ENCODE measurements around the gene NUP37. TPM values are rescaled to one million over a fixed set of nuclear protein-coding genes. Genes with fewer than 3 reads are reported as not detected.

Gene NUP37
- total and polyA plus RNA-seq, 7 experiments from 2014 or later = 11.9 to 47.5 (median 20.7) TPM

DNA sequence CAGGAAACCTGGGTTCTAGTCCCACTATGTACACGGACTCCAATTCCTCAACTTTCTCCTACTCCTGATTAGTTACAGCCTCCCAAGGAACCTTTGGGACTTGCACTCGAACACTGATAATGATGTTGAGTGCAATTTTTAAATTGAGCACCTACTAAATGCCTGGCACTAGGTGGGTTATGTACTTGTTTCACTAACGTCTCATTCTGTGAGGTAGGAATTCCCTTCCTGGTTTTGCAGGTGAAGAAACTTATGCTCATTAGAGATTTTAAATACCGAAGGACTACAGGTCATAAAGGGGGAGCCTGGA lies 605 bp upstream of the NUP37 start:
- Histone ChIP-seq H3K9me3 (ENCODE audit: control insufficient read depth in 2 of 3, low read length in 3 of 3) (no peaks in the 10 kb centered on the region), H3K36me3 (ENCODE audit: control insufficient read depth in 2 of 3, insufficient read depth in 3 of 3, low read length in 3 of 3) (no peaks in the 10 kb centered on the region), H3K4me1 (ENCODE audit: control insufficient read depth in 2 of 2, insufficient read depth in 2 of 2, low read length in 2 of 2) (peaks cover 9 to 14% of the 10 kb centered on the region in 2 donors), H3K4me3 (ENCODE audit: low read length) (peak overlapping the region; percentile 93), H3K27ac (ENCODE audit: low read depth, low read length) (peak overlapping the region; percentile 91), H3K27me3 (ENCODE audit: control insufficient read depth in 2 of 2, insufficient read depth in 2 of 2, low read length in 2 of 2) (no peaks in the 10 kb centered on the region)
- intact Hi-C loops (cut with micrococcal nuclease) = loop anchor here (1.0 to 10.0 kb wide), 11 partner anchors 58 to 1920 kb away; partner anchors contain the start of genes ACTR6 (in 2 of the 2), DEPDC4 (in 1 of the 2), DRAM1 (in 1 of the 2) and GNPTAB (in 1 of the 2)
- Mint-ChIP-seq H3K4me3 (peak overlapping the region; percentile 88 to 98 (median 93)), H3K4me1 (peaks cover 14 to 49% (median 25%) of the 10 kb centered on the region in 7 donors), H3K36me3 (peaks cover 0 to 22% (median 9%) of the 10 kb centered on the region in 5 donors), H3K9me3 (no peaks in the 10 kb centered on the region), H3K27ac (peak overlapping the region; percentile 86 to 97 (median 92)), H3K27me3 (no peaks in the 10 kb centered on the region)
- DNase-seq = no peak
- ATAC-seq = no peak
- ChIA-PET CTCF (no interaction called here), POLR2A (interaction anchor here (1.5 to 2.6 kb wide), 2 partner anchors 20 to 59 kb away, joined by 4 to 10 read pairs; partner anchors contain the start of gene WASHC3)

DNA sequence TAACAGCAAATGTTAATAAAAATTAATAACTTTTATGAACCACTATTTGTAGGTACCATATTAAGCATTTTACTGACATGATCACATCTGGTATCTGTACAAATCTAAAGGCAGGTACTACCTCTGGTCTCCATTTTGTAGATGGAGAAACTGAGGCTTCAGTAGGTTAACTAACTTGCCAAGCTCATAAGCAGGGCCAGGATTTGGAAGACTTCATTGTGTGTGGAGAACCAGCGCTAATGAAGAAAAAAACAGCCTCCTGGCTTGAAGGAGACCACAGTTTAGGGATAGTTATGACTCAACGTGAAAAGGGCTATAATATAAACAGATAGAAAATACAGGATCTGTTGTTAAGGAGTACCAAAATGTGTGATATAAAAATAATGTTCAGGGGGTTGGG lies 1.0 kb downstream of the NUP37 start:
- no peaks in the 10 kb centered on the region for H3K9me3 ChIP-seq (ENCODE audit: control insufficient read depth in 2 of 3, low read length in 3 of 3)
- no peaks in the 10 kb centered on the region for H3K27me3 Mint-ChIP-seq
- peaks cover 0 to 23% (median 8%) of the 10 kb centered on the region in 5 donors for H3K36me3 Mint-ChIP-seq
- H3K4me1 Mint-ChIP-seq = peaks cover 14 to 47% (median 27%) of the 10 kb centered on the region in 7 donors
- H3K27ac ChIP-seq (ENCODE audit: low read depth, low read length) = peak overlapping the region; percentile 91
- intact Hi-C loops (cut with micrococcal nuclease) = loop anchor here in 1 of 2 donors (5.0 kb wide), 1 partner anchor 1977 kb away; the partner anchor contains the start of gene BLTP3B
- H3K4me1 ChIP-seq (ENCODE audit: control insufficient read depth in 2 of 2, insufficient read depth in 2 of 2, low read length in 2 of 2) = peaks cover 9 to 14% of the 10 kb centered on the region in 2 donors
- no peaks in the 10 kb centered on the region for H3K27me3 ChIP-seq (ENCODE audit: control insufficient read depth in 2 of 2, insufficient read depth in 2 of 2, low read length in 2 of 2)
- H3K4me3 Mint-ChIP-seq = peak overlapping the region; percentile 77 to 98 (median 93)
- H3K36me3 ChIP-seq (ENCODE audit: control insufficient read depth in 2 of 3, insufficient read depth in 3 of 3, low read length in 3 of 3) = no peaks in the 10 kb centered on the region
- no peaks in the 10 kb centered on the region for H3K9me3 Mint-ChIP-seq
- POLR2A ChIA-PET = interaction anchor here (1.0 to 2.6 kb wide), 2 partner anchors 57 to 61 kb away, joined by 3 to 16 read pairs; partner anchors contain the start of gene WASHC3
- ATAC-seq (no peak), DNase-seq (no peak)
- peak overlapping the region; percentile 93 for H3K4me3 ChIP-seq (ENCODE audit: low read length)
- peak overlapping the region in 7 of 9 donors; percentile 53 to 92 (median 76) for H3K27ac Mint-ChIP-seq
- CTCF ChIA-PET = no interaction called here

DNA sequence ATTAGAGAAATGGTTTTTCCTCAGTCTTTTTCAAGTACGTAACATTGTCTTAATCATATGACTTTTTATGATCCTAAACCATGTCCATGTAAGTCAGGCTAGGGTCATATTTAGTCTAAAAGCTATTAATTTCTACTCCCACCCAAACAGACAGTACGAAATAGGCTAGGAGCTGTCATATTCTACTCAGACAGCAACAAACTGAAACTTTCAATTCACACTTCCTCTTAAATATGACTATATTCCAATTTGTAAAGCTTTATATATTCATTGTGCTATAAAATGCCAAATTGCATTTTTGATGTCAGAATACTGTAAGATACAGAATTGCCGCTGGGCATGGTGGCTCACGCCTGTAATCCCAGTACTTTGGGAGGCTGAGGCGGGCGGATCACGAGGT lies 3.5 kb downstream of the NUP37 start:
- Histone ChIP-seq H3K4me1 (ENCODE audit: control insufficient read depth in 2 of 2, insufficient read depth in 2 of 2, low read length in 2 of 2) (peaks cover 9 to 14% of the 10 kb centered on the region in 2 donors), H3K9me3 (ENCODE audit: control insufficient read depth in 2 of 3, low read length in 3 of 3) (no peaks in the 10 kb centered on the region), H3K4me3 (ENCODE audit: low read length) (no peak overlapping the region), H3K27me3 (ENCODE audit: control insufficient read depth in 2 of 2, insufficient read depth in 2 of 2, low read length in 2 of 2) (no peaks in the 10 kb centered on the region), H3K27ac (ENCODE audit: low read depth, low read length) (no peak overlapping the region), H3K36me3 (ENCODE audit: control insufficient read depth in 2 of 3, insufficient read depth in 3 of 3, low read length in 3 of 3) (no peaks in the 10 kb centered on the region)
- Mint-ChIP-seq H3K27ac (no peak overlapping the region), H3K4me1 (peaks cover 13 to 35% (median 26%) of the 10 kb centered on the region in 7 donors), H3K9me3 (no peaks in the 10 kb centered on the region), H3K36me3 (peaks cover 3 to 28% (median 12%) of the 10 kb centered on the region in 5 donors), H3K4me3 (no peak overlapping the region), H3K27me3 (no peaks in the 10 kb centered on the region)
- ChIA-PET CTCF (no interaction called here), POLR2A (interaction anchor here (0.9 kb wide), 1 partner anchor 55 kb away, joined by 3 read pairs; the partner anchor contains the start of gene WASHC3)
- ATAC-seq (no peak), DNase-seq (no peak)
- intact Hi-C loops (cut with micrococcal nuclease) = loop anchor here in 1 of 2 donors (5.0 kb wide), 1 partner anchor 1974 kb away; the partner anchor contains the start of gene BLTP3B

DNA sequence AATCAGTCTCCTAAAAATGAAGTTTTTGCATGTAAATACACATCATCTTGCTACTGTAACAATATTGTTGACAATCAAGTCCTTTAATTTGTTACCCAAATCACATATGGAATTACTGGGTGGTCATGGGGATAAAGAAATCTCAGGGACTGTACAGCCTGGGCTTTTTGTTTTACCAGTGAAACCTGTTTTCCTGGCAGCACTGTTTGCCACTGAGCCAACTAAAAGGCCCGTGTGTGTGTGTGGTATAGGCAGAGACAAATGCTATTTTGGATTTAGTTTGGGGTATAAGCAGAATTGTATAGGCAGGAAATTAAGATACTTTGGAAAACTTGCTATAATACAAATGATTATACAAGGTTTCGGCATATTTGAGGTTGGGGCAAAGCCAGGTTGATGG lies 5.7 kb downstream of the NUP37 start:
- no peak overlapping the region for H3K27ac Mint-ChIP-seq
- H3K4me3 Mint-ChIP-seq = no peak overlapping the region
- CTCF ChIA-PET = no interaction called here
- H3K4me1 Mint-ChIP-seq = peaks cover 5 to 26% (median 20%) of the 10 kb centered on the region in 7 donors
- ATAC-seq (no peak), DNase-seq (no peak)
- no peaks in the 10 kb centered on the region for H3K9me3 Mint-ChIP-seq
- H3K36me3 Mint-ChIP-seq = peaks cover 12 to 49% (median 31%) of the 10 kb centered on the region in 5 donors
- Histone ChIP-seq H3K4me3 (ENCODE audit: low read length) (no peak overlapping the region), H3K4me1 (ENCODE audit: control insufficient read depth in 2 of 2, insufficient read depth in 2 of 2, low read length in 2 of 2) (peaks cover 0 to 5% of the 10 kb centered on the region in 2 donors), H3K36me3 (ENCODE audit: control insufficient read depth in 2 of 3, insufficient read depth in 3 of 3, low read length in 3 of 3) (peaks cover 0 to 10% (median 0%) of the 10 kb centered on the region in 3 experiments), H3K27ac (ENCODE audit: low read depth, low read length) (no peak overlapping the region), H3K27me3 (ENCODE audit: control insufficient read depth in 2 of 2, insufficient read depth in 2 of 2, low read length in 2 of 2) (no peaks in the 10 kb centered on the region), H3K9me3 (ENCODE audit: control insufficient read depth in 2 of 3, low read length in 3 of 3) (no peaks in the 10 kb centered on the region)
- no peaks in the 10 kb centered on the region for H3K27me3 Mint-ChIP-seq
- POLR2A ChIA-PET = no interaction called here
- intact Hi-C loops (cut with micrococcal nuclease) = no loop called here

DNA sequence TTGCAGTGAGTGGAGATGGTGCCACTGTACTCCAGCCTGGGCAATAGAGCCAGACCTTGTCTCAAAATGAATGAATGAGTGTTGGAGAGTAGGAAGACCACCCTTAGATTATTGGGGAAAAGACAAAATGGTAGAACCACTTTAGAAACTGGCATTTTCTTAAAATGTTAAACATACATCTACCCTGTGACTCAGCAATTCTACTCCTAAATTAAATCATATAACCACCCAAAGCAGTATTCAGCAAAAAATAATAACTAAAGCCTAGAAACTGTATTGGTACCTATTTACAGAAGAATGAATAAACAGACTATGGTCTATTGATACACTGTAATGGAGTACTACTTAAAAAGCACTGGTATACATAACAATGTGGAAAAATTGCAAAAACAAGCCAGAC lies 9.1 kb downstream of the NUP37 start:
- peaks cover 0 to 32% (median 14%) of the 10 kb centered on the region in 3 experiments for H3K36me3 ChIP-seq (ENCODE audit: control insufficient read depth in 2 of 3, insufficient read depth in 3 of 3, low read length in 3 of 3)
- H3K9me3 Mint-ChIP-seq = peaks cover 0 to 12% (median 0%) of the 10 kb centered on the region in 11 donors
- no peak overlapping the region for H3K27ac Mint-ChIP-seq
- intact Hi-C loops (cut with micrococcal nuclease) = no loop called here
- no peaks in the 10 kb centered on the region for H3K27me3 ChIP-seq (ENCODE audit: control insufficient read depth in 2 of 2, insufficient read depth in 2 of 2, low read length in 2 of 2)
- peaks cover 20 to 60% (median 59%) of the 10 kb centered on the region in 5 donors for H3K36me3 Mint-ChIP-seq
- peaks cover 8 to 15% (median 12%) of the 10 kb centered on the region in 7 donors for H3K4me1 Mint-ChIP-seq
- ChIA-PET POLR2A (interaction anchor here (0.7 kb wide), 1 partner anchor 10 kb away, joined by 3 read pairs; no protein-coding TSS in a partner anchor), CTCF (no interaction called here)
- no peak for DNase-seq
- no peak overlapping the region for H3K27ac ChIP-seq (ENCODE audit: low read depth, low read length)
- no peaks in the 10 kb centered on the region for H3K27me3 Mint-ChIP-seq
- H3K9me3 ChIP-seq (ENCODE audit: control insufficient read depth in 2 of 3, low read length in 3 of 3) = no peaks in the 10 kb centered on the region
- ATAC-seq = no peak
- no peak overlapping the region for H3K4me3 Mint-ChIP-seq
- no peak overlapping the region for H3K4me3 ChIP-seq (ENCODE audit: low read length)
- no peaks in the 10 kb centered on the region for H3K4me1 ChIP-seq (ENCODE audit: control insufficient read depth in 2 of 2, insufficient read depth in 2 of 2, low read length in 2 of 2)

DNA sequence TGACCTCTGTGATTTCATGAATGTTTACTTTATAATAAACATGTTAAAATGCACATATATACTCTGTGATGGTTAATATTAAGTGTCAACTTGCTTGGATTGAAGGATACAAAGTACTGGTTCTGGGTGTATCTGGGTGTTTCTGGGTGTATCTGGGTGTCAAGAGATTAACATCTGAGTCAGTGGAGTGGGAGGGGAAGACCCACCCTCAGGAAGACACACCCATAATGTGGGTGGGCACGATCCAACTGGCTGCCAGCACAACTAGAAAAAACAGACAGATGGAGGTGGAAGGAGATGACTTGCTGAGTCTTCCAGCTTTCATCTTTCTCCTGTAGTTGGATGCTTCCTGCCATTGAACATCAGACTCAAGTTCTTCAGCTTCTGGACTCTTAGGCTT lies 11.9 kb downstream of the NUP37 start:
- Mint-ChIP-seq H3K27ac (peak overlapping the region in 2 of 9 donors; percentile 17 to 68), H3K27me3 (no peaks in the 10 kb centered on the region), H3K36me3 (peaks cover 22 to 78% (median 78%) of the 10 kb centered on the region in 5 donors), H3K4me1 (peaks cover 4 to 11% (median 8%) of the 10 kb centered on the region in 7 donors), H3K4me3 (no peak overlapping the region), H3K9me3 (peaks cover 0 to 26% (median 0%) of the 10 kb centered on the region in 11 donors)
- intact Hi-C loops (cut with micrococcal nuclease) = no loop called here
- POLR2A ChIA-PET = no interaction called here
- Histone ChIP-seq H3K9me3 (ENCODE audit: control insufficient read depth in 2 of 3, low read length in 3 of 3) (no peaks in the 10 kb centered on the region), H3K36me3 (ENCODE audit: control insufficient read depth in 2 of 3, insufficient read depth in 3 of 3, low read length in 3 of 3) (peaks cover 0 to 44% (median 14%) of the 10 kb centered on the region in 3 experiments), H3K4me3 (ENCODE audit: low read length) (no peak overlapping the region), H3K4me1 (ENCODE audit: control insufficient read depth in 2 of 2, insufficient read depth in 2 of 2, low read length in 2 of 2) (no peaks in the 10 kb centered on the region), H3K27me3 (ENCODE audit: control insufficient read depth in 2 of 2, insufficient read depth in 2 of 2, low read length in 2 of 2) (no peaks in the 10 kb centered on the region), H3K27ac (ENCODE audit: low read depth, low read length) (no peak overlapping the region)
- DNase-seq = no peak
- CTCF ChIA-PET = no interaction called here
- ATAC-seq = no peak

DNA sequence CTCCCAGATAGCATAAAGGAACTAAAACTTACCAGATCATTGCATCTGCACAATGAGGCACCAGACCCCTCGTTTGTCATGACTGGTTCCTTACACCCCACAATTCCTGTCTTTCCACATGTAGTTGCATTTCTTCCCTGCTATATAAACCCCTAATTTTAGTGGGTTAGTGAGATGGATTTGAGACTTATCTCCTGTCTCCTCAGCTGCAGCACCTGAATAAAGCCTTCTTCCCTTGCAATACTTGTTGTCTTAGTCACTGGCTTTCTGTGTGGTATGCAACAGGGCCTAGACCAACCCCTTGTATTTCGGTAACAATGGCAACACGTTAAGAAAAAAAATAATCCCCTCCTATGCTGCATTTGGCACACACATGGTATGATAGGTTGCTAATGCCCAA lies 13.0 kb downstream of the NUP37 start:
- H3K27me3 ChIP-seq (ENCODE audit: control insufficient read depth in 2 of 2, insufficient read depth in 2 of 2, low read length in 2 of 2) = no peaks in the 10 kb centered on the region
- ATAC-seq = no peak
- no peaks in the 10 kb centered on the region for H3K9me3 ChIP-seq (ENCODE audit: control insufficient read depth in 2 of 3, low read length in 3 of 3)
- H3K4me1 Mint-ChIP-seq = peaks cover 4 to 11% (median 10%) of the 10 kb centered on the region in 7 donors
- H3K4me1 ChIP-seq (ENCODE audit: control insufficient read depth in 2 of 2, insufficient read depth in 2 of 2, low read length in 2 of 2) = no peaks in the 10 kb centered on the region
- no peak overlapping the region for H3K27ac Mint-ChIP-seq
- POLR2A ChIA-PET = no interaction called here
- no peak overlapping the region for H3K4me3 ChIP-seq (ENCODE audit: low read length)
- CTCF ChIA-PET = no interaction called here
- H3K4me3 Mint-ChIP-seq = no peak overlapping the region
- peaks cover 0 to 44% (median 14%) of the 10 kb centered on the region in 3 experiments for H3K36me3 ChIP-seq (ENCODE audit: control insufficient read depth in 2 of 3, insufficient read depth in 3 of 3, low read length in 3 of 3)
- no peak for DNase-seq
- H3K9me3 Mint-ChIP-seq = peaks cover 0 to 26% (median 0%) of the 10 kb centered on the region in 11 donors
- H3K27me3 Mint-ChIP-seq = no peaks in the 10 kb centered on the region
- intact Hi-C loops (cut with micrococcal nuclease) = no loop called here
- H3K36me3 Mint-ChIP-seq = peaks cover 26 to 86% (median 83%) of the 10 kb centered on the region in 5 donors
- no peak overlapping the region for H3K27ac ChIP-seq (ENCODE audit: low read depth, low read length)
